ENCODE measurements around the gene FBXO41.

Gene FBXO41

DNA sequence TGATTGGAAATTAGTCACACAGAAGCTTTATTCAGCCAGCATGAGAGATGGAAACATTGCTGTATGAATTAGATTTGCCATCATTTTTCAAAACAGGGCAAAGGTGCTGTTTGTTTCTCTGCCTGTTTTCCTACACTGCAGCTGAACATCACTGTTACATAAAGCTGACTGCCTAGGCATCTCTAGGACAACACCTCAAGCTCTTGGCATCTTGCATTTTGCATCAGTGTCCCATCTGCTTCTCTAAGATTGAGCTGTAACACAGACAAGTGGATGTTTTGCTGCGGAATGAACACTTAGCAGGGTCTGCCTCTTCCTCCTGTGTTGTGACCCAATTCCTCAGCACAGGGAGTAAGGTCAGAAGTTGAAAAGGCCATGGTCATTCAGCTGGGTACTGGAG lies 45.3 kb downstream of the FBXO41 start:
- no peak for DNase-seq

DNA sequence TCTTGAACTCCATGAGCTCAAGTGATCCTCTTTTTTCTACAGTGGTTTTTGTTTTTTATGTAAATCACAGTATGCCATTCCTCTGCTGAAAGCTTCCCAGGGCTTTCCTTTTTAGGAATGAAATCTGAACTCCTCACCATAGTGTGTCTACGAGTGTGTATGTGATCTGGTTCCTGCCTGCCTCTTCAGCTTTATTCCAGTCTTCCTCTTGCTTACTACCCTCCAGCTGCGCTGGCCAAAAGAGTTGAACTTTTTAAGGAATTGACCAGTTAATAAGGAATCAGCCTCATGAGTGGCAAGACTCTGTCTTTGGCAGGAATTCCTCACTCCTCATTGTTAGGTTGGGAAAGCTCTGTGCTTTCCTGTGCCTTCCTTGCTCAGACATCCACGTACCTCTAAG lies 46.1 kb downstream of the FBXO41 start:
- no peak for DNase-seq

DNA sequence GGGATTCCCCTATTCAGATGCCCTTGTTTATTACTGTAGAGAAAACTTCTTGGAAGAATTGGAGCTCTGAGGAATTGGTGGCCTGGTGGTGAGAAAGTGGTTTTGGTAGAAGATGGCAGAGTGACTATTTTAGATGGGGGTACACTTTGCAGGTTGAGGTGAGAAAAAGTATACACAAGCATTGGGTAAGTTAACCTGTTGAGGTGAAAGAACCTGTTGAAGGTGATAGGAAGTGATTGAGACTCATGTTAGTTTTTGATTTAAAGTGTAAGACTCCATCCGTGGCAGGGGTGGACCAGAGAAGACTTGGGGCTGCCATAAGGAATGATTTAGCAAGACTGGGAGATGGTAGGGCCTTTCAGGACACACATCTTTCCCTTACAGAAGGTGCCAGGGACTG lies 47.1 kb downstream of the FBXO41 start:
- DNase-seq = no peak

DNA sequence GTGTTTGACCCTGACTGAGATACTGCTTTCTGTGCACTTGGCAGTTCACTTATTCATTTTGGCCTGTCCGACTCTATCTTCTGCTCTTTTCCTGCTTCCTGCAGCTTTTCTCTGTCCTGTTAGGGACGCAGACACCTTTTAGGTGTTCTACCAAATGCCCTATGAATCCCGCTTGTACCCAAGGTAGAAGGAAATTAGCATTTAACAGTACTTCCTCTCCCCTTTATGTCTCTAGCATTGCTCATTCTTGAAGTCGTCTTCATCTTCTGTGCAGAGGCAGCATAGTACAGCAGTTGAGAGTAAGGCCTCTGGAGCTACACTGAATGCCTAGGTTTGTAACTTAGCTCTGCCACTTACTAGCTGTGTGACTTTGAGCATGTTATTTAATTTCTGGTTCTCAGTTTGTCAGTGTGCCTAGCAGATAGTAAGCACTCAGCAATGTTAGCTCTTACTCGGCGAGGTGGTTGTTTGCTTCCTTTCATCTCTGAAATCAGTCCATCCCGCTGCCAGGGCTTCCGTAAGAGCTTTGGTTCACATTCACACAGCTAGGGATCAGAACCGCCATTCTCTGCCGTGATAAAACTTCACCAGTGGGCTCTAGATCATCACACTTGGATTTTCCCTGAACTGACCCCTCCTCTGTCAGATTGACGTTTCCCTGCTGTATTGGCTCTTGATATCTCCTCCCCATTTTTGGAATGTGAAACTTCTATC lies 48.8 kb downstream of the FBXO41 start:
- DNase-seq = no peak

DNA sequence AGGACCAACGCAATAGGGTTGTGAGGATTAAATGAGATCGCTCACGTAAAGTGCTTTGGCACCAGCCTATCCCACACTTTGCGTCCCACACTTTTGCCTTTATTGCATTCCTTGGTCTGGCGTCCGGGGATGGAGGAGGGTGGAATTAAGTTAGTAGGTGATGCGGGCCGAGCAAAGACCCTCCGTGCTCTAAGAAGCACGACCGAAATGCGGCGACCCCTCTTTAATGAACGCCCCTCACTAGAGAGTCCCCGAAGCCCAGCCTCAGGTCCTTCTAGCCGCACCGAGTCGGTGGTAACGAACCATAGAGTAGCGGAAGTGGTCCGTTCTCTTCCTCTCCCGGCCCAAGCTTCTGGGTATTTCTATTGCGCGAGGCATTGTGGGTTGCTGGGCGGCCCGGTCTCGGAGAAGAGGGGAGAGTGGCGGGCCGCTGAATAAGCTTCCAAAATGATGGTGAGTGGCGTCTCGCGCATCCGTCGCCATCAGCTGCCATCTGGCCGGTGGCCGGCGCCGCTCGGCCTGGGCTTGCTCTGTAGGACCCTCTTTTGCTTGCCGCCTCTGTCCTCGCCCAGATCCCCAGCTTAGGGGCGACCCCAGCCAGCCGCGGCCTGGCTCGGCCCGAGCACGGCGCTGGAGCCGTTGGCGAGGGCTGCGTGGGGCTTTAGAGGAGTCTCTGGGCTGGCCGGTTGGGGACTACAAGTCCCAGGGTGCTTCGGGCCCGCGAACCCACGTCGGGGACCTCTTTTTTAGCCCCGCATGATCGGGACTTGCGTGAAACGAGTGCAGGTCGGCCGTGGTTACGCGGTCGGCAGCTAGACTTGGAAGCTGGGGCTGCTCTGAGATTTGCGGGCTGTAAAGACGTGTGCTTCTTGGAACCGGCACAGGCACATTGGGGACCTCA lies 50.1 kb downstream of the FBXO41 start, which contains the start of gene CCT7:
Gene CCT7, plus strand, starts transcription at position 377 of the 901 bp plus-strand sequence. Its CDS starts 71 bp downstream, at position 448.
- DNase-seq = peak; percentile 94

DNA sequence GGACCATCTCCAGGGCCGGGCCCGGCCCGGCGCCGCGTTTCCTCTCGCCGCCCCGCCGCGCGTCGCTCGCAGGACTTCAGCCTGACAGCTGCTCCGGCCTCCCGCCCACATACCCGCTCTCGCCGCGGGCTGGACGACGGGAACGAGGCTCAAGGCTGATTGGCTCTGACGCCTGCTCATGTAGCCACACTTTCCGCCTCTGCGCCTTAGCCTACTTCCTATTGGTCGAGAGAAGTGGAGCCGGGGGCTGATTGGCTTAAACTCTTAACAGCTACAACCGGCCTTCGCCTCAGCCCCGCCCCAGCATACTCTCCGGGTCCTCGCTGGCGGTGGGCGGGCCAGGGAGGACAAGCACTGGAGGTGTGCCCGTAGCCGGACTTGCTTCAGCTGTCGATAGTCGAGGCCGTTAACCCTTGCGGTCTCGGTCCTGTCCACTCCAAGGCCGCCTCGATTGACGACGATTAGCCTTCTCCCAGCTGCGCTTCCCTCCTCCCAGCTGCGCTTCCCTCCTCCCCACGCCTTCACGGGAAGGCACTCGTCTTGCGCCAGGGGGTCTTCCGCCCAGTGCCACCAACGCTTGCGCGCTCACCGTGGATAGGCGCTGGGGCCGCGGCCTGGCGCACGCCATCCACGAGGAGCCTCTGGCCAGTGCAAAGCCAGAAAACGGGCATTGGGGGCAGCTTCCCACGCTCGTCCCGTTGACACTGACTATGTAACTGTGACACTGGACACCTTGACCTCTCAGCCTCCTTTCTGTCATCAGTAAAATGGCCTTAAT lies 50.9 kb downstream of the FBXO41 start, which contains the start of gene PRADC1:
Gene PRADC1, minus strand, starts transcription at position 86 of the 778 bp plus-strand sequence. Its CDS starts 79 bp downstream, at position 7.
- peak; percentile 97 for DNase-seq

DNA sequence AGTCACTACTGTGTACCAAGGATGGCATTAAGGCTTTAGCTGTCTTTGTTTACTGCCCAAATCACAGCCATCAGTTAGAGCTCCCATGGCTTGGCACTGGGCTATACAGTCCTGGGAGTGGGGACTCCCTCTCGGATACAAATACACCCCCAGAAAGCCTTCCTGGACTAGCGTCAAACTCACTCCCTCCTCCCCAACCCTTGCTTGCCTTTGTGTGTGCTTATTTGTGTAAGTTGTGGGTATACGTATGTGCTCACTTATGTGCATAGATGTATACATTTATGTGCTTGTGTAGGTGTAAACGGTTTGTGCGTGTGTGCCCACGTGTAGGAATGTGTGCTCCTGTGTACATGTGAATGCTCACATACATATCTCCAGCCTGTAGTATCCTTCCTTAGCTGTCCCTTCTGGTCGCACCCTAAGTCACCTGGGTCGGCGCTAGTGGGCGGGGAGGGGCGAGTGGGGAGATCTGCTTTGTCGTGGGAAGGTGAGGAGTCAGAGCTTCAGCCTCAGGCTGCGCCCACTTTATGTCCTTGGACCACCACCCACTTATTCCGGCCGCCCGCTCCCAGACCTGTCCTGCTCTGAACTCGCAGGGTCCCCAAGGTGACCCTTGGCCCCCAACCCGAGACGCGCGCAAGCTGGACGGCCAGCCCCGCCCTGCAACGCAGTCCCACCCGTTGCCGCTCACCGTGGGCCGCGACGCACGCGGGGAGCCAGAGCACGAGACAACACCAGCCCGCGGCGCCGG lies 51.7 kb downstream of the FBXO41 start:
- DNase-seq = peak; percentile 14

DNA sequence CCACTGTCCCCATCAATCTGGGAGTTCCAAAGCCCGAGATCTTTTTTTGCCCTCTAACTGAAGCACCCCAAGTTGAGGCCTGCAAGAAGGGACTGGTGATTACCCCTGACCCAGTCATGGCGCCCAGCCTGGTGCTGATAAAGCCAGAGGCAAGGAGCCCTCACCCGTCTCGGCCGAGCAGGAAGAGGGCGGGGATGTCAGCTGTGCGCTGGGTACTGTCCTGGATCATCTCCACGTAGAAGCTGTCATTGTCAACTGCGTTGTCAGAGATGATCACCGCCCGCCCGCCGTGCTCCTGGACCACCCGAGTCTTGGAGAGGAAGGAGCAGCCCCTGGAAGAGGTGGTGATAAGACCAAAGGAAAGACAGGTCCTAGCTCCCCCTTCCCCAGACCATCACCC lies 55.6 kb downstream of the FBXO41 start:
- DNase-seq = no peak

DNA sequence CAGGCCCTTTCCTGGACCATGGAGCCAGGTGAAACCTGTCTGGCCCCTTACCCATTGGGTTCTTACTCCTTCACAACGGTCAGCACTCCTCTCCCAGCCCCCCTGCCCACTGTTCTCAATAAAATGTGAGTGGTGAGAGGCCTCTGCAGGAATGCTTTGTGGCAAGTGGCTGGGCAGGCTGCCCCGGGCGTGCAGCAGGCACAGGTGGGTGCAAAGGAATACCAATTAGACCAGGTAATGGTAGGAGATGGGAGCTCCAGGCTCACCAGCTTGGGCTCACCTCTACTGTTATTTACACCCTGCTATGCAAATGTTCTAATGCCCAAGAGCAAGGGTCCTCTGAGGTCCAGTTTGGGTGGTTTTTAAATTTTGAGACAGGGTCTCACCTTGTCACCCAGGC lies 57.2 kb downstream of the FBXO41 start:
- DNase-seq = no peak

DNA sequence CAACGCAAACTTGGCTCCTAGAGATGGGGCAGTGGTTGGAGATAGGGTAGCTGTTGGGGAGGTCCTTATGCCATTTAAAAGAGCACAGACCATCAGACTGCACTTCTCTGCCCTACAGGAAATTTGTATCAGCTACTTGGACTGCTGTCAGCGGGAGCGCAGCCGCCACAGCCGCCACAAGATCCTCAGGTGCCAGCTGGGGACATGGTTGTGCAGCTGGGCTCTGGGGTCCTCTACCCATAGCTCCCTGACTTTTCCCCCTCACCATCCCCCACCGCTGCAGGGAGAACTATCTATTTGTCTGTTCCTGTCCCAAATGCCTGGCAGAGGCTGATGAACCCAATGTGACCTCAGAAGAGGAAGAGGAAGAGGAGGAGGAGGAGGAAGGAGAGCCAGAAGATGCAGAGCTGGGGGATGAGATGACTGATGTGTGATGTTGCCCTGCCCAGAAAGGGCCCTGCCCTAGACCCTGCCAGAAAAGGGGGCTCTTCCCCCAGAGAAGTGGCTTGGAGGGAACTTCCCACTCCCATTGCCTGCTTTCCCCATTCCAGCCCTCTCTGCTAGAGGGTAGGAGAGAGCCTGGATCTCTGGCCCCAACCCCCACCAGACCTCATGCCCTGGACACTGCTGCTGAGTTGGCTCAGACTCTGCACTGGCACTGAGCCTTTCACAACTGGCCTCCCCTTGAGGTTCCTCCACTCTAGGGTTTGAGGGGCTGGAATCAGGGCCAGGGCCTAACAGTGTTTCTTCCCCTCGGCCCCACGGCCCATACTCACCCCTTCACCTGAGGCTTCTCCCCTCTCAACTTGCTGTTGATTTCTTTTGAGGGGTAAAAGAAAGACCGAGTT lies 58.5 kb downstream of the FBXO41 start:
- DNase-seq = no peak

DNA sequence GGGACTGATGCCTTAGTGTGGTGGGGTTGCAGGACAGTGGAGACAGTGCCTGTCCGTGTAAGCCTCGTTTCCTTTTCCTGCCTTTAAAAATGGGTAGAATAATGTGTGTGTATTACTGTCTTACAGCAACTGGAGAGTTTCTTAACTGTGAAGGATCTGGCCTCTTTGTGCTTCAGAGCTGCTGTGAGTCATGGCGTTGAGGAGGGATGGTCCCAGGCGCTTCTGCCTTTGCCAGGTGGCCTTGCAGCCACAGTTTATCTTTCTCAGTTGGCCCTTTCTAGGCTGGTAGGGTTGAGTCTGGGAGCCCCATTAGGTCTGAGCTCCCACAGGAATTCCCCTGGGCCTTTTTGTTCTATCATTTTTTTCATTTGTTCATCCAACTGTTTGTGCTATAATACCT lies 60.5 kb downstream of the FBXO41 start:
- no peak for DNase-seq

DNA sequence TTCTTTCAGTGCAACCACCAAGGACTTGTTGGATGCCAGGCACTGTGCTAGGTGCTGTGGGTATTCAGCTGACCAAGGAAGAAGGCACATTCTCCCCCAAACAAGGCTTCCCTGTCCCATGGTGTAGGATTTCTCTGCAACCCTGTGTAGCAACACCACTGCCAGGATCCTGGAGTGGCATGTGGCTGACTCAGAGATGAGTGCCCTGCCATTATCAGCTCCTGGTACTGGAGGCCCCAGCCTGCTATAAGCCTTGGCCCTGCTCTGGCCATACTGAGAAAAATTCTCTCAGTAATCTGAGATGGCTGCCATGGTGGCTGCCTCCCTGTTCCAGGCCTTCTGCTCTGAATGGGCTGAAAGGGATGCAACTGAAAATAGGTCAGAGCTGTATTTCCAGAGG lies 66.0 kb downstream of the FBXO41 start:
- DNase-seq = no peak

DNA sequence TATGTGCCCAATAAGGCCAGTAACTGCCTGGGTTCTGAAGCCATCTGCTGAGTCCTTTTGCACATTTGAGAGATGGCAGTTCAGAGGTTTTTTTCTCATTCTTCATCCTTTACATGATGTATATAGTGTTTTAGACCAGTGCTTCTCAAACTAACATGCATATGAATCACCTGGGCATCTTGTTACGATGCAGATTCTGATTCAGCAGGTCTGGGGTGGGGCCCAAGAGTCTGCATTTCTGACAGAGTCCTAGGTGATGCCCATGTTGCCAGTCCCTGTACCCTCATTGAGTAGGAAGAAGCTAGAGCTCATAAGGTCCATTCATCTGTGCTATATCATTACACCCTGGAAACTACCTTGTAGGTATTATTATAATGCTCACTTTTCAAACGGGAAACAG lies 66.5 kb downstream of the FBXO41 start:
- DNase-seq = no peak

DNA sequence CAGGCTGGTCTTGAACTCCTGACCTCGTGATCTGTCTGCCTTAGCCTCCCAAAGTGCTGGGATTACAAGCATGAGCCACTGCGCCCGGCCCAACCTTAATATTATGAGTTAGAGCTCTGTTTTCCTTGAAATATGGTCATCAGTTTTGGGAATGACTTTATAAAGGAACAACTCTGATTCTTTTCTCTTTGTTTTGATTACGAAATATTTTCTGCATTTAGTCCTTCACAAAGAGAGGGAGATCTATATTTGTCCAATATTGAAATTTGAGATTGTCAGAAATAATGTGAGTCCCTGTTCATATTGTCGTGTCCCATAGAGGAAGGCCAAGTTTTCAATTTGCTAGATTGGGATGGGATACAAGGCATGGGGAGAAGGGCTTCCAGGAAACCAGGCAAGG lies 67.1 kb downstream of the FBXO41 start:
- DNase-seq = no peak

DNA sequence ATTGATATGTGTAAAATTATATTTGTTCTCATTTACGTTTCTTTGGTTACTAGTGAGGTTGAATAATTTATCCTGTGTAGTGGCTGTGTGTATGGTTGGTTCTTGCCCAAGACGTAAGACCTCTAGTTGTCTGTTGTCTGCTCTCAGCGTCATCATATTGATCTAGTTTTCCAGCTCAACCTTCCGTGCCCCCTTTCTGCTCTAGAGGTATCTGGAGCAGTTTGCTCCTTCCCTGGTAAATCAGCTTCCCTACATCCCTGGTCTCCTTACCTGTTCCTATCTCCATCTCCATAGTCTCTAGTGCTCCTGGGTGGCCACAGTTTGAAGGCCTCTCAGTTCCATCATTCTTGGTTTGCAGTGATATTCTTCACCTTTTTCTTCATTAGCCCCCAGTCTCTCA lies 69.0 kb downstream of the FBXO41 start:
- no peak for DNase-seq

DNA sequence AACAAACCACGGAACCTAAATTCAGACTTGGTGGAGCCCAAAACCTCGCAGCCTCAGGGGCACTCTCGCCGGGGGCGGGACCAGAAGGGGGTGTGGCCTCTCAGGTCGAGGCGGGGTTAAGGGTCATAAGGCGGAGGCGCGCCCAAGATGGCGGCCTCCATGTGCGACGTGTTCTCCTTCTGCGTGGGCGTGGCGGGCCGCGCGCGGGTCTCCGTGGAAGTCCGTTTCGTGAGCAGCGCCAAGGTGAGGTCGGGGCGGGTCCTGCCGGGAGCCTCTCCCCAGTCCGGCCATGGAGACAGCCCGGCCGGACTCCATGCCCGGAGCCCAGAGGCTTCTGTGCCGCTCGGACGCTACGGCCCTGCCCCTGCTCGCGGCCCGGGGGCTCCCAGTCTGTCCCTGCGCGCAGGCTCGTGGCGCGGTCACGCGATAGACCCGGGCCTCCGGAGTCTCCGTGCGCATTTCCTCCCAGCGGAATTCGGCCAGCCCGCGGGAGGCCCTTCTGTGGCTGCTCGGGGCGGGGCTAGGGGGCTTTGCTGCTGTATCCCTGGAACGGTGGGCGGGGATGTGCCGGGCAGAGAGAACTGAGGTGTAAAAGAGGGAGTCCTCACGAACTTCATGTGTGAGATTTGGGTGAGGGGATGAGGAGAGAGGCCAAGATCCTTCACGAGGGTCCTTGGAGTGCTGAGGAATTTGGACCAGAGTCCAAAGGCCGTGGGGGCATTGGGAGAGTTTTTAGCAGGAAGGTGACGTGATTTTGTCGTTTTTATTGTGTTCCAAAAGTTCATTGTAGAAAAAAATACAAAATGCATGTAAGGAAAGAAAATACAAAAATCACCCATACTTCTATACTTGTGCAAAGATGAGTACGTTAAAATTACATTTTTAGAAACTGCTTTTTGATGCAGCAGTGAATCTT lies 69.9 kb downstream of the FBXO41 start, which contains the start of gene SMYD5:
Gene SMYD5, plus strand, starts transcription at position 126 of the 916 bp plus-strand sequence. Its CDS starts 22 bp downstream, at position 148.
- peak; percentile 84 for DNase-seq

DNA sequence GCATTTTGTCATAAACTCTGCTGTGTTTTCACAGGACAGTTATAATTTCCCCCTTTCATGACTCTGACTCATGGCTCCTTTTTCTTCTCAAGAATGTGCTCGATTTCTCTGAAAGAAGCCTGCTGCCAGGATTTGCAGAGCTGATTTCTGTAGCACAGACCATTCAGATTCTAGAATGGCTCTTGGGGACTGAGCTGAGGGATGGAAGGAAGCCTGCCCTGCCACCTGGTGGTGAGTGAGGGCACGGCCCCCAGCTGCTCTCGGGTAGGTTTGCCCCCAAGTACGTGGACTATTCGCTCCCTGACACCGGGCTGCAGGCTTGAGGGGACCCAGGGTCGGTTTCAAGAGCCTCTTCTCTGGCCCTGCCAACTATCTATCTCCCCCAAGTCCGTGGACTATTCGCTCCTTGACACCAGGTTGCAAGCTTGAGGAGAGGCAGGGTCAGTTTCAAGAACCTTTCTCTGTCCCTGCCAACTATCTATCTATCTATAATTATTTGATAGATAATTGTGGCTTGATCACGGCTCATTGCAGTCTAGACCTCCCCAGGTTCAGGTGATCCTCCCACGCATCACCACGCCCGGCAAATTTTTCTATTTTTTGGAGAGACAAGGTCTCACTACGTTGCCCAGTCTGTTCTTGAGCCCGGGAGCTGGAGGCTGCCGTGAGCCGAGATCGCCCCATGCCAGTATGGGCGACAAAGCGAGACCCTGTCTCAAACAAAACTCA lies 71.7 kb downstream of the FBXO41 start:
- DNase-seq = peak; percentile 73

DNA sequence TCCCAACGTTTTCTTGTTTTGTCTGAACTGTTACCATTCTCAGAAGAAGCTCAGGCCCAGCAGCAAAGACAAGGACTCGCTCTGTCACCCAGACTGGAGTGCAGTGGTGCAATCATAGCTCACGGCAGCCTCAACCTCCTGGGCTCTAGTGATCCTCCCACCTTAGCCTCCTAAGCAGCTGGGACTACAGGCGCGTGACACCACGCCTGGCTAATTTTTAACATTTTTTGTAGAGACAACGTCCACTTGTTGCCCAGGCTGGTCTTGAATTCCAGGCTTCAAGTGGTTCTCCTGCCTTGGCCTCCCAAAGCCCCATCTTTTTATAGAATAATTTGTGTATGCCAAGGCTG lies 72.2 kb downstream of the FBXO41 start:
- DNase-seq = no peak

DNA sequence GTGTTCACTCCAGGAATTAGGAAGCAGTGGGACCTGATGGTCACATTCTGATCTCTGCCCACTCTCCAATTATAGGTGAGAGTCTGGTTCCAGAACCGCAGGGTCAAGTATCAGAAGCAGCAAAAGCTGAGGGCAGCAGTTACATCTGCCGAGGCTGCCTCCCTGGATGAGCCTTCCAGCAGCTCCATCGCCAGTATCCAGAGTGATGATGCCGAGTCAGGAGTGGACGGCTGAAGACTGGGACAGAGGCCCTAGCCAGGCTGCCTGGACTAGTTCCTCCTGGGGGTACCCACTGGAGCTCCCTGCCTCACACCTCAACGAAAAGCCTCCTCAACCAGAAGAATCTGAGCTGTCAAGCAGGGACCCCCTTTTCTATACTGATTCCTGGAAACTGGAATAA lies 73.6 kb downstream of the FBXO41 start:
- no peak for DNase-seq

DNA sequence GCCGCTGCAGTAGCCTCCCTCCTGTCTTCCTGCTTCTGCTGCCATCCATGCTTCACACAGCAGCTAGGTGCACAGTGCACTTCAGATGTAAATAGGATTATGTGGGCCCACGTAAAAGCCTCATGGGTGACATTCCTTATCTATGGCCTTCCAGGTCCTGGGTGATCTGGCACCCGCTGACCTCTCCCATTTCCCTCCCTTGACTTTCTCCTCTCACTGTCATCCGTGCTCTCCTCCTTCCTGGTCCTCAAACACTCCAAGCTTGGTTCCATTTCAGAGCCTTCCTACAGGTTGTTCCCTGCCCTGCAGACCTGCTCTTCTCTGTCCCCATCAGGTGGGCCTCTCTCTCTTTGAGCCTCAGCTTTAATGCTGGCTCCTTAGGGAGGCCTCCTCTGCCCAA lies 74.3 kb downstream of the FBXO41 start:
- DNase-seq = no peak

Measured in NCI-H2171 treated with DMSO at 0.1 percent for 48 hours (cell line).